ENCODE results near the gene ALG5. TPM values are rescaled to one million over a fixed set of nuclear protein-coding genes. Genes with fewer than 3 reads are reported as not detected.

The ALG5 gene
- total and polyA plus RNA-seq, 2 of the 4 experiments (the other 2 are of a cell fraction): 19.4 to 21.9 TPM

DNA sequence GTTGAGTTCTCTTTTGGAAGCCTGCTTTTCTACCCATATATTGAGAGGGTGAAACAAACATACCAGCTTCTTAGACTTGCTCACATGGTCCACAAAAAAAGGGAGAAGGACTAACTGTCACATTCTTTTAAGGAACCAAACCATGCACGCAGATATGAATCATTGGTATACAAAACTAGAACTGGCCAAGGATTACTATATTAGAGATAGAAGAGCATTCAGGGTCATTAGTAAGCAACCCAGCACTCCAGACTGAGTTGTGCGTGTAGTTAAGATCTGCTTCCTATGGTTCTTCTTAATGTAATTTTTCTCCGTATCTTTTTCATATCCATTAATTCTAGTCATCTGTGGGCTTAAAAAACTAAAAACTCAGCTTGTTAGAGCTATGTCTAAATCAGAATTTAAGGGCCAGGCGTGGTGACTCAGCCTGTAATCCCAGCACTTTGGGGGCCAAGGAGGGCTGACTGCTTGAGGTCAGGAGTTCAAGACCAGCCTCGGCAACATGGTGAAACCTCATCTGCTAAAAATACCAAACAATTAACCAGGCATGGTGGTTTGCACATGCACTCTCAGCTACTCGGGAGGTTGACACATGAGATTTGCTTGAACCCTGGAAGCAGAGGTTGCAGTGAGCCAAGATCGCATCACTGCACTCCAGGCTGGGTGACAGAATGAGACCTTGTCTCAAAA, 19.6 kb downstream of the ALG5 start (continued):
- TF ChIP-seq, protein P1, sequence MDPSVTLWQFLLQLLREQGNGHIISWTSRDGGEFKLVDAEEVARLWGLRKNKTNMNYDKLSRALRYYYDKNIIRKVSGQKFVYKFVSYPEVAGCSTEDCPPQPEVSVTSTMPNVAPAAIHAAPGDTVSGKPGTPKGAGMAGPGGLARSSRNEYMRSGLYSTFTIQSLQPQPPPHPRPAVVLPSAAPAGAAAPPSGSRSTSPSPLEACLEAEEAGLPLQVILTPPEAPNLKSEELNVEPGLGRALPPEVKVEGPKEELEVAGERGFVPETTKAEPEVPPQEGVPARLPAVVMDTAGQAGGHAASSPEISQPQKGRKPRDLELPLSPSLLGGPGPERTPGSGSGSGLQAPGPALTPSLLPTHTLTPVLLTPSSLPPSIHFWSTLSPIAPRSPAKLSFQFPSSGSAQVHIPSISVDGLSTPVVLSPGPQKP (IDR thresholded peaks at IDR 0.05; ENCODE audit: borderline replicate concordance, low read depth, low read length): no peak

DNA sequence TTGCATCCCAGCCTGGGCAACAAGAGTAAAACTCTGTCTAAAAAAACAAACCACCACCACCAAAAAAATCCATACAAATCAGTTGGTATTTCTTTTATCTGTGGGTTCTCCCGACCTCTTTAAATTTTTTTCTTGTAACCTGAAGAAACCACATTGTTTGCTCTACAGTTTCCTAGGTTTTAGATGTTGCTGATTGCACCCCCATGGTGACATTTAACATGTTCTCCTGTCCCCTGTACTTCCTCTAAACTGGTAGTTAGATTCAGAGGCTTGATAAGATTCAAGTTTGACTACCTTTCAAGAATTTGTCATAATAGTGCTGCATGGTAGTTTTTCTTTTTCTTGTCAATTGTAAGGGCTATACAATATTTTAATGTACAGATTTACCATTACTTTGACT, 24.0 kb downstream of the ALG5 start:
- H3K4me2 ChIP-seq (ENCODE audit: low read depth, low read length): no peak overlapping the region
- H3K4me1 ChIP-seq (ENCODE audit: control insufficient read depth, insufficient read depth, low read length): peaks cover 7% of the 10 kb centered on the region
- in situ Hi-C loops (cut with MboI; ENCODE audit: low sequenced_read_pairs) (loop anchor here (10.0 to 25.0 kb wide), 2 partner anchors 638 to 1000 kb away; partner anchors contain the start of gene SPART), intact Hi-C loops (cut with micrococcal nuclease) (no loop called here), dilution Hi-C loops (cut with HindIII; ENCODE audit: low sequenced_read_pairs, unreplicated experiment) (loop anchor here (25.0 kb wide), 1 partner anchor 113 kb away; no protein-coding TSS in a partner anchor)
- no TSS peak for BruUV-seq (replicated peaks)
- no peak overlapping the region for H3K18ac ChIP-seq (ENCODE audit: low read depth, low read length)
- H3K9me1 ChIP-seq (ENCODE audit: insufficient read depth, low read length): 0 out of 2 replicates have a peak, but pooled peaks cover 3% of the 10 kb centered on the region
- H3K14ac ChIP-seq (replicated peaks; ENCODE audit: low read depth, low read length): no peak overlapping the region
- no peak overlapping the region for H4K91ac ChIP-seq (ENCODE audit: insufficient read depth, low read depth, low read length)
- H3K4ac ChIP-seq (ENCODE audit: low read depth, low read length): no peak overlapping the region
- H3K9ac ChIP-seq (ENCODE audit: low read depth, low read length): no peak overlapping the region
- no peaks in the 10 kb centered on the region for H4K20me1 ChIP-seq (ENCODE audit: insufficient read depth, low read length)
- H2BK15ac ChIP-seq (ENCODE audit: low read depth, low read length): no peak overlapping the region
- no peak overlapping the region for H2BK120ac ChIP-seq (ENCODE audit: low read depth, low read length)
- no peak overlapping the region for H2AK9ac ChIP-seq (replicated peaks; ENCODE audit: low read depth, low read length, poor library complexity)
- ChIA-PET CTCF (no interaction called here), POLR2A (ENCODE audit: unreplicated experiment) (no interaction called here)
- H2BK5ac ChIP-seq (ENCODE audit: low read depth, low read length, poor library complexity, severe bottlenecking): no peak overlapping the region
- no peak overlapping the region for H2AK5ac ChIP-seq (ENCODE audit: low read depth, low read length)
- peaks cover 4% of the 10 kb centered on the region; the same call in 1 of the 2 replicates for H3K9me3 ChIP-seq (ENCODE audit: control insufficient read depth, insufficient read depth, low read length)
- no peak overlapping the region for H2AFZ ChIP-seq (replicated peaks; ENCODE audit: low read length, poor library complexity)
- H2BK20ac ChIP-seq (ENCODE audit: low read depth, low read length): no peak overlapping the region
- peaks cover 24% of the 10 kb centered on the region for H3K36me3 ChIP-seq (ENCODE audit: control insufficient read depth, insufficient read depth, low read length)
- no CpG with 5 or more reads among the region's 1 CpG for WGBS, 2 experiments (ENCODE audit: extremely low coverage in 2 of 2, insufficient read length in 1 of 2)
- H3K79me1 ChIP-seq (ENCODE audit: low read depth in 1 of 2, low read length in 2 of 2): peaks cover 0 to 8% of the 10 kb centered on the region in 2 experiments; a peak in 2 of 4 replicates
- H4K5ac ChIP-seq (ENCODE audit: low read depth, low read length): no peak overlapping the region
- H3K27me3 ChIP-seq (ENCODE audit: control insufficient read depth, insufficient read depth, low read length): no peaks in the 10 kb centered on the region
- DNase-seq: no peak
- no peak overlapping the region for H4K8ac ChIP-seq (ENCODE audit: low read depth in 2 of 2, low read length in 2 of 2)
- no peak overlapping the region for H3K4me3 ChIP-seq (ENCODE audit: insufficient read depth, low read depth, low read length)
- no peak overlapping the region for H3K27ac ChIP-seq (ENCODE audit: insufficient read depth, low read length)
- ATAC-seq (ENCODE audit: low read depth): no peak
- H3K56ac ChIP-seq (ENCODE audit: extremely low read depth, insufficient read depth, low read length): no peak overlapping the region
- H3K23ac ChIP-seq (ENCODE audit: low read depth, low read length): no peak overlapping the region
- TF ChIP-seq RCOR1 (IDR thresholded peaks at IDR 0.05; ENCODE audit: insufficient replicate concordance, low read length): no peak
- no peak for TF ChIP-seq RFX5 (IDR thresholded peaks at IDR 0.05; ENCODE audit: low read depth, low read length)
- no peak for TF ChIP-seq NFE2L2 (IDR thresholded peaks at IDR 0.05; ENCODE audit: low read depth, low read length)
- no peak for TF ChIP-seq RAD21 (IDR thresholded peaks at IDR 0.05; ENCODE audit: low read length)
- no peak for TF ChIP-seq CHD1 (IDR thresholded peaks at IDR 0.05; ENCODE audit: low read depth, low read length)
- TF ChIP-seq FOS (IDR thresholded peaks at IDR 0.05; ENCODE audit: low read depth, low read length): no peak
- no peak for TF ChIP-seq MAFK (IDR thresholded peaks at IDR 0.05; ENCODE audit: low read depth, low read length)
- TF ChIP-seq CEBPB (IDR thresholded peaks at IDR 0.05; ENCODE audit: low read depth, low read length): no peak
- TF ChIP-seq, protein P2, sequence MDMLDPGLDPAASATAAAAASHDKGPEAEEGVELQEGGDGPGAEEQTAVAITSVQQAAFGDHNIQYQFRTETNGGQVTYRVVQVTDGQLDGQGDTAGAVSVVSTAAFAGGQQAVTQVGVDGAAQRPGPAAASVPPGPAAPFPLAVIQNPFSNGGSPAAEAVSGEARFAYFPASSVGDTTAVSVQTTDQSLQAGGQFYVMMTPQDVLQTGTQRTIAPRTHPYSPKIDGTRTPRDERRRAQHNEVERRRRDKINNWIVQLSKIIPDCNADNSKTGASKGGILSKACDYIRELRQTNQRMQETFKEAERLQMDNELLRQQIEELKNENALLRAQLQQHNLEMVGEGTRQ (IDR thresholded peaks at IDR 0.05; ENCODE audit: low read depth, low read length): no peak
- no peak for TF ChIP-seq BHLHE40 (IDR thresholded peaks at IDR 0.05; ENCODE audit: low read depth, low read length)
- no peak for TF ChIP-seq MXI1 (IDR thresholded peaks at IDR 0.05; ENCODE audit: borderline replicate concordance, low read depth, low read length)
- no peak for TF ChIP-seq MAZ (IDR thresholded peaks at IDR 0.05; ENCODE audit: borderline replicate concordance, low read depth, low read length)
- TF ChIP-seq POLR2A (IDR thresholded peaks at IDR 0.05; ENCODE audit: low read depth, low read length): no peak

Data from IMR-90 (cell line).